Astrocyte of the cerebellum (primary cell): ENCODE data around the gene PDE4B.

Source experiments
- DNase-seq: peaks from one replicate; pipeline ENCODE4 v3.0.0-alpha.2; 2011; ENCODE audit warnings: low read depth
- H3K4me3 ChIP-seq: 2 replicates; pipeline ENCODE4 v1.5.1; 2011; ENCODE audit warnings: mild to moderate bottlenecking, low read depth, low read length, moderate library complexity
- CTCF ChIP-seq: IDR thresholded peaks from 2 replicates; pipeline ENCODE4 v1.5.1; 2012; ENCODE audit warnings: low read length, low read depth, moderate library complexity, mild to moderate bottlenecking; ENCODE audit errors: missing control alignments
- in situ Hi-C: cut with HindIII; loops from 2 replicates; pipeline ENCODE4 v1.10.0; 2017; ENCODE audit warnings: low sequenced_read_pairs

The PDE4B gene

GRCh38 chr1:66251546-66251945 is 458.9 kb downstream of the PDE4B start:
- in situ Hi-C loops = no loop called here
- DNase-seq = no peak
- no peak overlapping the region for H3K4me3 ChIP-seq
- no peak for TF ChIP-seq CTCF

DNA sequence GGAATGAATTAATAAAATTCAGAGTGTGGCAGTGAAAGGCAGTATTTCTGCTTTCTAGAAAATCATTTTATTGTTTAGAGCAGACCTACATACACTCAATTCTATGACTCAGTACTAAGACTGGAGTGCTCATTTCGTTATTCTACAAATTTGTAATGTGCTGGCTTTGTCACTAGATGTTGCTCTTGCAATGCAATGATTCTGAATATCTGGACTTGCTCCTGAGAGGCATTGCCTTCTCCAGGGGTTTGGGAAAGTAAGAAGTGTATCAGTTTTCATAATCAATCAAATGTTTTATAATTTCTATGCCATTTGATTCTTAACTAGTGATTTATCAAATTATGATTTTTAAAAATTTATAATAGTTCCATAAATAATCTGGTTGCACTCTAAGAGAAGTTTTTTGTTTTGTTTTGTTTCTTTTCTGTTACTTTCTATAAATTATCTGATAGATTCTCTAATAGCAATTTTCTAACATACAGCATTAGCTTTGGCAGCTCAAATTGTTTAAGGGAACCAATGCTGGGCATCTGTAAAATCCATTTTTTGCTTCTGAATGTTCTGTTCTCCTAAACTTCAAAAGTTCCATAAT is 460.7 kb downstream of the PDE4B start:
- peak; percentile 60 for DNase-seq
- no peak overlapping the region for H3K4me3 ChIP-seq
- in situ Hi-C loops = no loop called here
- peak; percentile 73 for TF ChIP-seq CTCF

DNA sequence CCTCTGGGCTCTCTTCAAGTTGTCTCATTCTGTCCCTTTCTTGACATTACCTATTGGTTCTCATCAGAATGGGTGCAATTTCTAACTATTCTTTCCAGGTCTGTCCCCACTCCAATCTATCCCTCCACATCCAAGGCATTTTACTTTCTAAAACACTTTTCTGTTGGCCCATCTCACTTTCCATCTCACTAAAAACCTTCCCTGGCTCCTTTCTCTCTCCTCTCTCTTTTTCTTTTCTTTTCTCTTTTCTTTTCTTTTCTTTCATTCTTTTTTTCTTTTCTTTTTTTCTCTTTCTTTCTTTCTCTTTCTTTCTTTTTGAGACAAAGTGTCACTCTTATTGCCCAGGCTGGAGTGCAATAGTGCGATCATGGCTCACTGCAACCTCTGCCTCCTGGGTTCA is 462.1 kb downstream of the PDE4B start:
- no peak for TF ChIP-seq CTCF
- no peak overlapping the region for H3K4me3 ChIP-seq
- DNase-seq = no peak
- in situ Hi-C loops = no loop called here

DNA sequence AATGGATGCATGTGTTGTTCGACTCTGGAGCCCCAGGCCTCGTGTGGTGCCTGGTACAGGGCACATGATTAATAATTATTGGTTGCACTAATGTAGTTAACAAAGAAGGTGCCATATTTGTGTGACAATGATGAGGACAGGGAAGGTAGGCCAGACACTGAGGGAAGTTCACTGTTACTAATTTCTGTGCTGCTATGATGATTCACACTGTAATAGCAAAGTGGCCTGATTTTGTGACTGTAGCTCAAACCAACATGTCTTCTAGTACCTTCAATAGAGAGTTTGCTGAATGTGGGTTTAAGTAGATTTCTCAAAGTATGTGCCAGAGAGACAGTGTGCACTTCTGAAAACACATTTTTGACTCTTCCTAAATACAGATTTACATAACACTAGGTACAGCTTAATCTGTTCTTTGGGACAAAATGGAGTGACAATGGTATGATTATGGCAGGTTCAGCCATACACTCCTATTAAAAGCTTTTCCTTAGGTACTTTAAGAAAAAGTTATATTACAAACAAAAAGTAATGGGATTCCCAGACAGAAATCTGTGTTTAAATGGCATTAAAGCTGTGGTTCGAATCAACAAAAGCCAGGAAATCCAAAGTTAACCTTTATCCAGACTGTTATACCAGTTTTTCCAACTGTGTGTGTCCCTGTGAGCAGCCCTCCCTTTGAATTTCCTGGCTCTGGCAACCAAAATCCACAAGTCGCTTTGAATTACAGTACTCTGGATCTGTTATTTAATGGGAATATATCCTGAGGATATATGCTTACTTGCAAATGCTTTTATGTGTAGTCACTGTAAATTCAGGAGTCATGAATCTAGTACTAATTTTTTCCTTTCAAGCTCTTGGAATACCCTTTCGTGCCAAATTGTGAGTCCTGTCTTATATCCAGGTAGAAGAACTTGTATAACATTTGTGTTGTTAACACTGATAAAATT is 464.2 kb downstream of the PDE4B start:
- in situ Hi-C loops = no loop called here
- H3K4me3 ChIP-seq = no peak overlapping the region
- DNase-seq = no peak
- no peak for TF ChIP-seq CTCF

DNA sequence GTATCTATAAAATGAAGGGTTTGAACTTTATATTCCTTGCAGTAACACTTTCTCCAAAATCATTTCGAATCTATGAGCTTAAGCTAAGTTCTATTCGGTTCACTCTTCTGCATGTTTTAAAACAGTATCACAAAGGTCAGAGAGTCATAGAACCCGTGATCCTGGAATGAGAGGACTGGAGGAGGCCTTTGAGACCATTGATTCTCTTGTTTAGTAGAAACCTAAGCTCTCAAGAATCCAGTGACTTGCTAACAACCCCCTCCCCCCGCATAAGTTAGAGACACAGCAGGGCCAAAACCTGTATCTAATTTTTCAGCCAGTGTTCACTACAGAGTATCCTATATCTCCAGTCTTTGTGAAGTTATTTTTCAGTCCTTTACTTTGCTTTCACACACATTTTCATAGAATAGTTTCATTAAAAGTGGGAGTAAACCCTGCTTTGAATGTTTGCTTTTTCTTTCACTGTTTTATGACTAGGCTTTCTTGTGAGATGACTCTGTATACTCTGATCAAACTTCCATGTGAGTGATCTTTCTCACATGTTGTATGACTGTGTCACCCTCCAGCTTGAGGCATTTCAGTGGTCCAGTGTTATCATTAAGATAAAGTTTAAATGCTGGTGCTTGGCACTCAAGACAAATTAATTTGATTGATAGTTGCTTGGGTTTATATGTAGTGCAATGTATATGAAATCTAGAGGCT is 465.9 kb downstream of the PDE4B start:
- no peak for DNase-seq
- no peak for TF ChIP-seq CTCF
- in situ Hi-C loops = no loop called here
- H3K4me3 ChIP-seq = no peak overlapping the region

DNA sequence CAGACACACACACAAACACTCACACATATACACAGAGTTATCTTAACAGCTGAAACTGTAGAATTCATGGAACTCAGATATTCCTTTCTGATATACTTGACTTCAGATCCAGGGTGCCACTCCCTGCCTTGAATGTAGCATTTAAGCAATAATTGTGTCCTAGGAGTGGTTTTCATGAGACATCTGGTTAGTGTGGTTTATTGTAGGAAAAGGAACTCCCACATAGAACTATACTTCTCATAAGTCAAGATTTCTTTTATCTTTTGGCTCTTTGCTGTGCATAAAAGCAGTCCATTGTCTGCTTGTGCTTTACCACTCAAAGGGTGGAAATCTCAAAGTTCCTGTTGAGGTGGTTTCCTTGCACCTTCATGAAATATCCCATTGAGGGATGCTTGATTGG is 468.7 kb downstream of the PDE4B start:
- no peak for TF ChIP-seq CTCF
- DNase-seq = no peak

More for the DNA sequence above, 468.7 kb downstream of the PDE4B start:
- in situ Hi-C loops = no loop called here
- H3K4me3 ChIP-seq = no peak overlapping the region
